H1 (cell line): Measurements from ENCODE around the gene RAI14. TPM values are rescaled to one million over a fixed set of nuclear protein-coding genes. Genes with fewer than 3 reads are reported as not detected.

Experiments used
- CTCF ChIA-PET: fragments of 300-600 bp; sonication (Branson Sonifier 250); formaldehyde crosslinking; loops from one replicate; lab custom pipeline; 2021; ENCODE audit not compliant: partially characterized antibody; lab: Charles Lee
- POLR2A ChIA-PET: fragments of 300-600 bp; sonication (Branson Sonifier 250); formaldehyde crosslinking; loops from one replicate; lab custom pipeline; 2021; ENCODE audit warnings: inconsistent platforms; ENCODE audit not compliant: partially characterized antibody; lab: Charles Lee
- DNase-seq, 2 experiments: peaks; one replicate each; pipeline versions ENCODE4 v3.0.0 to v3.0.0-alpha.2; 2010 to 2022; ENCODE audit warnings: low spot score in 2 of 2, low read depth in 1 of 2, mixed read lengths in 1 of 2
- FAIRE-seq: peaks from 2 replicates; lab custom pipeline; 2011; peaks lifted over from hg19 to GRCh38; lab: Jason Lieb, UNC
- H2AFZ ChIP-seq: 2 replicates; pipeline ENCODE4 v1.8.1; 2012; ENCODE audit warnings: low read length, inconsistent platforms
- H2AK5ac ChIP-seq: 2 replicates; pipeline ENCODE4 v1.6.1; 2013; ENCODE audit warnings: low read depth, low read length
- H2BK120ac ChIP-seq: replicated peaks from 2 replicates; pipeline ENCODE3; 2013; ENCODE audit warnings: low read depth, low read length, inconsistent platforms
- H2BK12ac ChIP-seq: 2 replicates; pipeline ENCODE4 v1.6.1; 2013; ENCODE audit warnings: low read depth, low read length
- H2BK15ac ChIP-seq: 2 replicates; pipeline ENCODE4 v1.6.1; 2013; ENCODE audit warnings: low read length
- H2BK20ac ChIP-seq: 2 replicates; pipeline ENCODE4 v1.6.1; 2013; ENCODE audit warnings: low read length
- H2BK5ac ChIP-seq: 2 replicates; pipeline ENCODE4 v1.6.1; 2013; ENCODE audit warnings: low read depth, low read length
- H3K14ac ChIP-seq: 2 replicates; pipeline ENCODE4 v1.6.1; 2013; ENCODE audit warnings: inconsistent platforms; ENCODE audit not compliant: insufficient read length
- H3K18ac ChIP-seq: 2 replicates; pipeline ENCODE4 v1.6.1; 2013; ENCODE audit warnings: low read length; ENCODE audit errors: extremely low read depth
- H3K23ac ChIP-seq: 2 replicates; pipeline ENCODE4 v1.6.1; 2013; ENCODE audit warnings: inconsistent platforms; ENCODE audit not compliant: insufficient read length
- H3K23me2 ChIP-seq: 2 replicates; pipeline ENCODE4 v1.6.1; 2013; ENCODE audit warnings: low read depth, low read length
- H3K27ac ChIP-seq: 2 replicates; pipeline ENCODE4 v1.6.1; 2011; ENCODE audit warnings: low read depth, low read length, inconsistent platforms
- H3K27me3 ChIP-seq, 4 experiments: replicated peaks in 1 of 4; 1 replicate in 1 of 4; 2 replicates in 3 of 4; pipeline versions ENCODE4 v1.6.1 to v1.8.1; 2011 to 2013; ENCODE audit warnings: low read length in 3 of 4, mild to moderate bottlenecking in 3 of 4, inconsistent platforms in 2 of 4, mixed read lengths in 2 of 4, moderate library complexity in 1 of 4; ENCODE audit not compliant: control insufficient read depth in 3 of 4, insufficient read depth in 3 of 4; ENCODE audit errors: extremely low read depth in 1 of 4
- H3K36me3 ChIP-seq, 4 experiments: 2 replicates each; pipeline versions ENCODE4 v1.6.1 to v1.8.1; 2011 to 2013; ENCODE audit warnings: mild to moderate bottlenecking in 4 of 4, low read length in 3 of 4, moderate library complexity in 2 of 4, control low read depth in 1 of 4, inconsistent platforms in 1 of 4; ENCODE audit not compliant: insufficient read depth in 4 of 4, control insufficient read depth in 2 of 4
- H3K4ac ChIP-seq: replicated peaks from 2 replicates; pipeline ENCODE3; 2013; ENCODE audit warnings: low read length, low read depth, mixed read lengths, inconsistent platforms; ENCODE audit not compliant: insufficient read length
- H3K4me1 ChIP-seq, 4 experiments: replicated peaks in 1 of 4; 1 replicate in 1 of 4; 2 replicates in 3 of 4; pipeline versions ENCODE4 v1.6.1 to v1.8.1; 2011 to 2013; ENCODE audit warnings: low read length in 3 of 4, inconsistent platforms in 2 of 4, mixed read lengths in 1 of 4; ENCODE audit not compliant: insufficient read depth in 4 of 4, control insufficient read depth in 3 of 4
- H3K4me2 ChIP-seq, 2 experiments: 2 replicates each; pipeline versions ENCODE4 v1.6.1 to v1.8.1; 2011 to 2013; ENCODE audit warnings: low read depth in 2 of 2, low read length in 2 of 2, control low read depth in 1 of 2, inconsistent platforms in 1 of 2, mild to moderate bottlenecking in 1 of 2; ENCODE audit not compliant: insufficient read depth in 1 of 2
- H3K4me3 ChIP-seq, 4 experiments: fragments of 200-600, 300-600 bp in 1 of 4; sonication (generic), shearing (Covaris generic), sonication (Bioruptor Twin) in 1 of 4; 2 replicates each; pipeline versions ENCODE4 v1.5.1 to v1.8.1; 2011 to 2016; ENCODE audit warnings: low read length in 4 of 4, low read depth in 3 of 4, control low read depth in 2 of 4, inconsistent platforms in 2 of 4, mild to moderate bottlenecking in 2 of 4, mixed read lengths in 1 of 4, moderate library complexity in 1 of 4; ENCODE audit not compliant: insufficient read depth in 2 of 4; ENCODE audit errors: extremely low read depth in 1 of 4
- H3K56ac ChIP-seq: replicated peaks from 2 replicates; pipeline ENCODE3; 2013; ENCODE audit warnings: low read depth, mild to moderate bottlenecking, mixed read lengths, low read length, inconsistent platforms; ENCODE audit not compliant: insufficient read length
- H3K79me1 ChIP-seq: 2 replicates; pipeline ENCODE4 v1.6.1; 2013; ENCODE audit warnings: low read depth, low read length, control low read depth
- H3K79me2 ChIP-seq, 2 experiments: 2 replicates each; pipeline versions ENCODE4 v1.6.1 to v1.8.1; 2012 to 2013; ENCODE audit warnings: low read length in 2 of 2, mild to moderate bottlenecking in 2 of 2, inconsistent platforms in 1 of 2; ENCODE audit not compliant: insufficient read depth in 2 of 2, control insufficient read depth in 1 of 2
- H3K9ac ChIP-seq, 4 experiments: replicated peaks in 1 of 4; 1 replicate in 1 of 4; 2 replicates in 3 of 4; pipeline versions ENCODE4 v1.6.1 to v1.8.1; 2011 to 2013; ENCODE audit warnings: low read depth in 3 of 4, low read length in 3 of 4, control low read depth in 2 of 4, mild to moderate bottlenecking in 2 of 4, moderate library complexity in 2 of 4, inconsistent platforms in 1 of 4; ENCODE audit errors: extremely low read depth in 1 of 4
- H3K9me3 ChIP-seq, 2 experiments: 2 replicates each; pipeline versions ENCODE4 v1.6.1 to v1.8.1; 2012 to 2013; ENCODE audit warnings: mild to moderate bottlenecking in 2 of 2, moderate library complexity in 2 of 2, control low read depth in 1 of 2, inconsistent platforms in 1 of 2, low read depth in 1 of 2, low read length in 1 of 2, mixed read lengths in 1 of 2; ENCODE audit not compliant: insufficient read depth in 2 of 2
- H4K20me1 ChIP-seq, 2 experiments: replicated peaks in 1 of 2; 2 replicates each; pipeline versions ENCODE3 to v1.8.1; 2011 to 2013; ENCODE audit warnings: inconsistent platforms in 2 of 2, low read length in 2 of 2, mild to moderate bottlenecking in 1 of 2; ENCODE audit not compliant: insufficient read depth in 2 of 2, control insufficient read depth in 1 of 2
- H4K5ac ChIP-seq: 2 replicates; pipeline ENCODE4 v1.6.1; 2013; ENCODE audit warnings: low read length, low read depth, mixed read lengths, inconsistent platforms; ENCODE audit not compliant: insufficient read length
- H4K8ac ChIP-seq: 2 replicates; pipeline ENCODE4 v1.8.0; 2013; ENCODE audit warnings: mild to moderate bottlenecking, moderate library complexity, low read length, inconsistent platforms; ENCODE audit not compliant: insufficient read depth; ENCODE audit errors: extremely low read depth
- H4K91ac ChIP-seq: replicated peaks from 2 replicates; pipeline ENCODE3; 2013; ENCODE audit warnings: low read length, mixed read lengths, inconsistent platforms; ENCODE audit not compliant: insufficient read length
- ASH2L ChIP-seq: fragments of 200-600, 300-600 bp; sonication (generic); IDR thresholded peaks from one replicate; pipeline ENCODE4 v1.7.1; 2017; ENCODE audit warnings: low read length
- CBX5 ChIP-seq: fragments of 300-800, 300-1000 bp; sonication (generic); IDR thresholded peaks from 2 replicates; pipeline ENCODE4 v1.7.1; 2016; ENCODE audit warnings: antibody characterized with exemption, low read length, low read depth
- CBX8 ChIP-seq: fragments of 300-800, 300-1000 bp; sonication (generic); IDR thresholded peaks from 2 replicates; pipeline ENCODE4 v1.7.1; 2016; ENCODE audit warnings: low read depth, low read length, borderline replicate concordance
- CEBPB ChIP-seq: IDR thresholded peaks from 2 replicates; pipeline ENCODE4 v1.6.1; 2012; ENCODE audit warnings: low read depth, low read length
- EP300 ChIP-seq, 2 experiments: IDR thresholded peaks; 1 replicate in 1 of 2; 2 replicates in 1 of 2; pipeline ENCODE4 v1.6.1; 2011 to 2012; ENCODE audit warnings: low read depth in 2 of 2, low read length in 2 of 2, mild to moderate bottlenecking in 2 of 2, borderline replicate concordance in 1 of 2, inconsistent platforms in 1 of 2, moderate library complexity in 1 of 2
- GABPA ChIP-seq: IDR thresholded peaks from 2 replicates; pipeline ENCODE4 v1.6.1; 2011; ENCODE audit warnings: mild to moderate bottlenecking, low read length, moderate library complexity, borderline replicate concordance; ENCODE audit not compliant: insufficient read depth
- NRF1 ChIP-seq: IDR thresholded peaks from 2 replicates; pipeline ENCODE4 v1.6.1; 2011; ENCODE audit warnings: mild to moderate bottlenecking, low read depth, low read length, improper control_type of control experiment
- RBBP5 ChIP-seq: IDR thresholded peaks from 2 replicates; pipeline ENCODE4 v1.7.1; 2012; ENCODE audit warnings: low read depth, mild to moderate bottlenecking, inconsistent platforms, low read length, moderate library complexity, borderline replicate concordance
- SAP30 ChIP-seq: fragments of 300-600 bp; sonication (generic); IDR thresholded peaks from 2 replicates; pipeline ENCODE4 v1.7.1; 2012; ENCODE audit warnings: low read length, moderate library complexity, mild to moderate bottlenecking, inconsistent platforms; ENCODE audit not compliant: insufficient read depth, insufficient replicate concordance
- SIX5 ChIP-seq: IDR thresholded peaks from 2 replicates; pipeline ENCODE4 v1.6.1; 2011; ENCODE audit warnings: mild to moderate bottlenecking, low read depth, low read length
- WGBS, 2 experiments: shearing (Covaris generic) in 1 of 2; methylation state at CpG; one replicate each; pipeline versions ENCODE4 v1.1.6 to v1.1.7; 2013 to 2015; ENCODE audit warnings: low lambda C conversion rate in 2 of 2, mixed read lengths in 2 of 2, inconsistent platforms in 1 of 2, low coverage in 1 of 2, missing lambda C conversion rate in 1 of 2; ENCODE audit not compliant: insufficient replicate concordance in 2 of 2, insufficient coverage in 1 of 2, insufficient read length in 1 of 2; ENCODE audit errors: extremely low coverage in 1 of 2, missing lambda C conversion rate in 1 of 2; 5-methylcytosine and 5-hydroxymethylcytosine counted together
- polyA plus RNA-seq, 7 experiments: library from polyadenylated mRNA; depleted of rRNA in 3 of 7; stranded (reverse) in 5 of 7; unstranded in 2 of 7; fragments of >200 nt in 5 of 7; fragments of 200-250 nt in 2 of 7; gene quantifications; 1 replicate in 5 of 7; 2 replicates in 1 of 7; 4 replicates in 1 of 7; pipeline versions ENCODE4 v1.2.1 to v1.2.3, GENCODE V29; 2011 to 2013; ENCODE audit warnings: missing spikeins in 2 of 7, mixed read lengths in 2 of 7
- total RNA-seq: library from RNA; stranded (reverse); fragmentation: NEBNext Ultra II Directional; extraction: Animal tissue kit (Norgen Biotek cat#: 25700); gene quantifications from 2 replicates; pipeline ENCODE4 v1.2.1, GENCODE V29; 2021
- TF ChIP-seq, protein P1 (sequence below): IDR thresholded peaks from 2 replicates; pipeline ENCODE4 v1.6.1; 2011; ENCODE audit warnings: low read depth, mild to moderate bottlenecking, low read length; ENCODE audit not compliant: insufficient read depth

RAI14 gene
- total and polyA plus RNA-seq, 2 of the 8 experiments (the other 6 are each of a cell fraction or from before 2014, with no cell fraction given) = 48.4 to 210 TPM

GRCh38 chr5:34666392-34667080, 10.4 kb downstream of the RAI14 start:
- no peak overlapping the region for H2BK15ac ChIP-seq
- no peaks in the 10 kb centered on the region for H3K9me3 ChIP-seq
- peak overlapping the region; percentile 47; the same call in 1 of the 2 replicates for H2BK5ac ChIP-seq
- no peak overlapping the region for H3K4me3 ChIP-seq
- H3K36me3 ChIP-seq = peaks cover 0 to 14% (median 3%) of the 10 kb centered on the region in 4 experiments; a peak in 4 of 8 replicates
- no peak overlapping the region for H3K9ac ChIP-seq
- H3K14ac ChIP-seq = no peak overlapping the region
- no peak overlapping the region for H3K18ac ChIP-seq
- no peak overlapping the region for H4K91ac ChIP-seq
- no peak for FAIRE-seq
- no peak overlapping the region for H4K5ac ChIP-seq
- H3K23me2 ChIP-seq = no peaks in the 10 kb centered on the region
- peak overlapping the region; percentile 51; the same call in 1 of the 2 replicates for H2BK12ac ChIP-seq
- H3K79me1 ChIP-seq = peaks cover 7% of the 10 kb centered on the region
- peak overlapping the region; percentile 42; the same call in 1 of the 2 replicates for H2AK5ac ChIP-seq
- peaks cover 57 to 98% of the 10 kb centered on the region in 2 experiments for H3K79me2 ChIP-seq
- no peak overlapping the region for H4K8ac ChIP-seq
- WGBS, 2 experiments = 92% methylated on average over 8 of the region's 8 CpGs; no CpG with 5 or more reads in 1 of the 2 experiments
- no peak overlapping the region for H2AFZ ChIP-seq
- H3K27me3 ChIP-seq = no peaks in the 10 kb centered on the region
- CTCF ChIA-PET = no interaction called here
- no peak overlapping the region for H2BK20ac ChIP-seq
- POLR2A ChIA-PET = interaction anchor here (1.3 to 3.4 kb wide), 4 partner anchors 9 to 52 kb away, joined by 3 to 11 read pairs (median 3); partner anchors contain the start of gene RAI14
- H3K56ac ChIP-seq = no peak overlapping the region
- no peak overlapping the region for H3K4me2 ChIP-seq
- no peak for DNase-seq
- H3K4ac ChIP-seq = no peak overlapping the region
- H3K4me1 ChIP-seq = peaks cover 0 to 16% (median 14%) of the 10 kb centered on the region in 4 experiments
- H3K23ac ChIP-seq = no peak overlapping the region
- no peak overlapping the region for H2BK120ac ChIP-seq
- peaks cover 25 to 28% of the 10 kb centered on the region in 2 experiments for H4K20me1 ChIP-seq
- no peak overlapping the region for H3K27ac ChIP-seq
- no peak for TF ChIP-seq NRF1
- no peak for TF ChIP-seq GABPA
- no peak for TF ChIP-seq CBX5
- no peak for TF ChIP-seq RBBP5
- no peak for TF ChIP-seq SIX5
- no peak for TF ChIP-seq SAP30
- TF ChIP-seq ASH2L = no peak
- TF ChIP-seq, protein P1, sequence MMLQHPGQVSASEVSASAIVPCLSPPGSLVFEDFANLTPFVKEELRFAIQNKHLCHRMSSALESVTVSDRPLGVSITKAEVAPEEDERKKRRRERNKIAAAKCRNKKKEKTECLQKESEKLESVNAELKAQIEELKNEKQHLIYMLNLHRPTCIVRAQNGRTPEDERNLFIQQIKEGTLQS = no peak
- no peak for TF ChIP-seq CBX8
- no peak for TF ChIP-seq EP300 (IDR thresholded peaks at IDR 0.05; ENCODE audit: borderline replicate concordance in 1 of 2, low read depth in 2 of 2, low read length in 2 of 2)
- no peak for TF ChIP-seq CEBPB
